Embryonic facial prominence (tissue), 1 donor: ENCODE measurements around the gene PFDN6.
A peak's percentile ranks its signal among the peaks of the same experiment; 100 is the strongest.
"Not testable (repeated sequence)": the region's sequence is repeated elsewhere in the genome, so short reads cannot be mapped to it uniquely, and the experiment has no call there.

ENCODE experiments used
- DNase-seq: peaks from one replicate; pipeline ENCODE4 v3.0.0-alpha.2; 2016; ENCODE audit errors: extremely low spot score

PFDN6 gene

DNA sequence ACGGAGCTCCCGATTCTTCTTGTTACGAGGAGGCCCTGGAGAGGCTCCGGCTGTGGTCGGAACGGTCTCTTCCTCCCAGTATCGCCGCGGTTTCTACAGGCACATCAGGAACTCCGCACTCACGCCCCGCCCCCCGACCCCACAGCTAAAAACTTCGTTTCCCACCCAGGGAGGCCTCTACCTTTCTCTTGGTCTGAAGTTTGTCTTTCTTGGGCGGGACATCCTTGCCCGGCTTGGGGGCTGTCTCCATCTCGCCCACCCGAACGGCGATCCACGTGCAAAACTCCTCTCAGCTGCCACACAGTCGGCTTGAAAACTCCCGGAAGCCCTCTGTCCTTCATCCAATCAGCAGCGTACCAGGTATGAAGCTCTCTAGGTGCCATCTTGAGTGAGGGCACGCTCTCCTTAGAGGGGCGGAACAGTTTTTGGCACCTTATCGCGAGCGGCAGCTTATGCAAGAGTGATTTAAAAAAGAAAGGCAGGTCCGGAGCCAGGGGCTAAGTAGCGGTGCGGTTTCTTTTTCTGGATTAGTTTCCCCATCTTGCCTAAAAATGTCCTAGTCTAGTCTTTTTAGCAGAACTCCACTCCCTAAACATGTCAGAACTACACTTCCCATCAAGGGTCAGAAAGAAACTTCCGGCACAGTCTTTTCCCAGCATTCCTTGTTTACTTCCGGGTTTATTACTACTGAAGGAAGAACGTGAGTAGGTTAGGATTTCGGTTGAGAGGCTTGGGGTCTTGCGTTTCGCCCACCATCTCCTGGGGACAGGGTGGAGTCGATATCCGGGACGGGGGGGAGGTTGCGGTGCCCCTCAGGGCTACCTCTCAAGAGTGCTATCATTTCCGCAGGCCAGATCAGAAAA lies at the start of gene PFDN6, which contains the start of gene WDR46:
Gene PFDN6, plus strand, starts transcription at position 681 of the 863 bp plus-strand sequence. CDS start 256 bp downstream, outside the sequence.
Gene WDR46, minus strand, starts transcription at position 319 of the 863 bp plus-strand sequence. Its CDS starts 69 bp downstream, at position 250.
- peak; percentile 92 for DNase-seq

DNA sequence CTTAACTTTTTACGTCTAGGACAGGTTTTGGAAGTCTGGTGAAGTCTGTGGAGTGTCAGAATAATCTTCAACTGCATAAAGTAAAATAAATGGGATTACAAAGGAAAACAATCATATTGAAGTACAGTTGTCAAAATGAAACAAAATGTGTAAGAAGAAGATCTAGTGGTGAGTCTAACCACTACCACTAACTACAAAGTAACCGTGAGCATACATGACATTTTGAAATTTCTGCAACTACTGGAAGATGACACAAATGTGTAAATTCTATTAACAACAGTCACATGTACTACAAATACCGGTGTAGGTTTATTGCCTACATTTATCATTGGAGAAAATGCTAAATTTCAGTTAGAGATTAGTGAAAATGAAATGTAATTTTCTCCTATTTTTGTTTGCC lies 47.4 kb upstream of the PFDN6 start:
- no peak for DNase-seq

DNA sequence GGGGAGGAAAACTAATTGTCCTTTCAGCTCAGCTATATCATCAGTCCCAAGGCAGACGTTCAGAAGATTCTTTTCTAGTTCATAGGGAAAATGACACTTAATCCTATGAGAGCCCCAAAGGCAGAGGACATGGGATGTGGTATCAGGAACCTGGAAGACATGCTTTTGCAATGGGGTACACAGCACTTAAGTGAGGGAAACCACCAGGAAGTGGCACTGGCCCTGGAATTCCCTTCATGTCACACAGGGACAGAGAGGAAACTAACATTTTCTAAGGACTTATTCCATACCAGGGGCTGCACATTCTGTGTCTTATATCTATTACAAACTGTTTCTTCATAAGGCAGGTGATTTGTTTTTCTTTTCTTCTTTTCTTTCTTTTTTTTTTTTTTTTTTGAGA lies 45.9 kb upstream of the PFDN6 start:
- no peak for DNase-seq

DNA sequence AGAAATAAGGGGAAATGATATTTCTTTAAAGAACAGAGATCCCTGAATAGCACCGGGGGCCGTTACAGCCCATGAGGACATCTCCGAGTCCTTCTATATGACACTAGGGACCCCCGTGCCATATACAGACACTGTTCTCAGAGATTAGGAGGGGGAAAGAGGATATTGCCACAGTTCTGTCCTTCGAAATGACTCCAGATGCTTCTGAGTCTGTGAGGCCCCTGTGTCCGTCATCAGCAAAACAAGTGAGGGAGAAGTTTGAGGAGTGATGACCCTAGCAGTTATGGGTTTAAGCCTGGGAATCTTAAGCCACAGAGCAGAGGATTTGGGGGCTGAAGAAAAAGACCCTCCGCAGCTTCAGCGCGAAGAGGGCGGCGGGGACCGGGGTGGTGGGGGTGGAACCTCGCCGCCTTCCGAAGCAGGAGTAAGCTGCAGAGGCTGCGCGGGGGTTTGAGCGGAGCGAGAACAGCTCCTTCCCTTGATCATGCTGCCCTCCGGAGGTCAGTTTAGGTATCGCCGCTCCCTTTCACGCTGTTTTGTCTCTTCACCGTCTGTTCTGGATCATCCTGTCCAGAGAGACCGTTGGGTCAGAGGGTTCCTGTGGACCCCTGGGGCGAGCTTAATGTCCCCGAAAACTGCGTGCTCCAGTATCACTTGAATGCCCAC lies 41.3 kb upstream of the PFDN6 start:
- peak; percentile 74 for DNase-seq

DNA sequence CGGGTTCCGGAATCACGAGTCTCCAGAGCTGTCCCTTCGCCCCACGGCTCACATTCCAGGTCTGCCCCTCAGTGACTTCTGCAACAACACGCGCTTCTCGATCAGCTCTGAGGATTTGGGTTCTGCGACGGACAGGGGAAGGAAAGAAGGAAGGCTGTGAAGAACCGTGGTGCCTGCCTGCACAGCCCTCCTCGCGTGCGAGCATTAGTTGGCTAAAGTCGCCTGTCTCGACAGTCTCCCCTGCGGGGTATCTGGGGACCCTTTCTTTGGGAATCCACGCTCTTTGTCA lies 40.8 kb upstream of the PFDN6 start:
- DNase-seq: no peak

DNA sequence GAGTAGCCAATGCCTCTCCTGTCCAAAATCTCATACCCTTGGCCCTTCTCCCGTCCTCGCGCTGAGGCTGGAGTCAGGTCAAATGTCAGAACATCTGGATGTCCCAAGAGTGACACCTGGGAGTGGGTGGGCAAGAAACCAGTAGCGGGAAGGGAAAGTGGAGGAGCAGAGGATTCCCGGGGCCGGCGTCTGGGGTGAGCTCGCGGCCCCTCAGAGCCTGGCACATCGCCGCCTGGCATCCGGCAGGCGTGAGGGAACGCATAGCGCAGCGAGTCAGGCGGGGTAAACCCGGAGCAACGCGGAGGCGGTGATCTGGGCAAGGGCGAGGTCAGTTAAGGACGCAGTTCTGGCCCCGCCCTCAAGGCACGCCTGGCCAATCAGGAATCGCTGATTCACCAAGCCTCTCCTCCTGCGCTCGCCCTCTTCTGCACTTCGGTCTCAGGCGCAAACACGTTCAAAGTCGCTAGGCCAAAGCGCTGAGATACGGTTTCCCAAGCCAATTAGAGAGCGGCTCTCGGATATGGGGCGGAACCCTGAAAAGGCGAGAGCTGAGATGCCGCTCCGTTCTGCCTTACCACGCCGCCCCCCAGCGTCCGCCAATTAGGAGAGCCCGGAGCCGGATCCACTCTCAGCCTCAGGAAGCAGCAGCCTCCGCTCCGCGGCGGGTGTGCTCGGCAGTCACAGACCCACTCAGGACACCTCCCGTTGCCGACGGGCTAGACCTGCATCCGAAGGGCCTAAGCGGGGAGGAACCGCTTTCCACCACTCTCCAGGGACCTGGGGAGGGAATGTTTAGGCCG lies 40.3 kb upstream of the PFDN6 start:
- peak; percentile 100 for DNase-seq

DNA sequence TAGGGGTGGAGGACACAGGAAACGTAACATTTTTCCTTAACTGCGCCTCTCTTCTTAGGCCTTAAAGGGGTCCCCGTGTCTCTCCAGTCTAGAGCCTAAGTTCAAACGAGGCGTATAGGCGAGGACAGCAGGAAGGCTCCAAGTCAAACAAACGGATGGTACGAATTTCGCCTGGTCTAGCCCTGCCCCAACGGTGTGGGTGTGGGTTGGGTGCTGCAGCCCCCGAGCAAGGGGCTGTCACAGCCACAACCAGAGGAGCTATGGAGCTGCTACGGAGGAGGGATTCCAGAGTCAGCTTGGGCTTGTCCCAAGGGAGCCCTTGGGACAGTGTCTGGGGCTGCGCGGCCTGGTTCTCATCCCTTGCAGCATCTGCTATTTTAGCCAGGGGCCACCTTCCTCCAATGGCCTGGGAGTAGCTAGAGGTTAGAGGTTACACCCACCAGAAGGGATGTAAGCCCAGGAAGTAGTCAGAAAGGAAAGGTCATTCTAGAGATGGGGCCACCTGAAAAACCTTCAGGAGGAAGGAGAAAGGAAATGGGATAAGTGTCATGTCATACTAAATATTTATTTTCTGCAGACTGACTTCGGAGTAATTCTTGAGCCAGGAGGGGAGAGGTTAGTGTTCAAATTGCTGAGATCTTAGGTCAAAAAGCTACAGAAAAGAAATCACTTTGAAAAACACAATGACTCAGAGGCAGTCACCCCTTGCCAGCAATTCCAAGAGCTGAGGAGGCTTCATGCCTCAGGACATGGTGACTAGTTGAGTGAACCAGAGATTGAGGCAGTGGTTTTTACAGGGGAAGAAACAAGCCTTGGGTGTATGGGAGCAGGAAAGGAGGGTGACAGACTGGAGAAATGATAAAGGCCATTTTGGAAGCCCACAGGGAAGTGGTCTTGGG lies 39.4 kb upstream of the PFDN6 start:
- no peak for DNase-seq

DNA sequence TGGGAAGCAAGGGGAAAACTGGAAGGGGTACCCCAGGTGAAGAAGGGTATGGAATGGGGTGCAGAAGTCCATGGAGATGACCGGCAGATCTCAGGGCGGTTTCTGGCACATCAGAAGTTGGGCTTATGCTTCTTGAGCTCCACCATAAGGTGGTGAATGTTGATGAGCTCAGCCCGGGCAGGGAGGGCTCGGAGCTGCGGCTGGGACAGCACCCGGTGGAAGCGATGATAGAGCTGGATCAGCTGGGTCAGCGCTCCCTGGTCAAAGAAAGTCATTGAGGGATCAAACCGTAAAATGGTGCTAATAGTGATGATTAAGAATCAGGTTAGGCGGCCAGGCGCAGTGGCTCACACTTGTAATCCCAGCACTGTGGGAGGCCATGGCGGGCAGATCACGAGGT lies 38.7 kb upstream of the PFDN6 start:
- no peak for DNase-seq

DNA sequence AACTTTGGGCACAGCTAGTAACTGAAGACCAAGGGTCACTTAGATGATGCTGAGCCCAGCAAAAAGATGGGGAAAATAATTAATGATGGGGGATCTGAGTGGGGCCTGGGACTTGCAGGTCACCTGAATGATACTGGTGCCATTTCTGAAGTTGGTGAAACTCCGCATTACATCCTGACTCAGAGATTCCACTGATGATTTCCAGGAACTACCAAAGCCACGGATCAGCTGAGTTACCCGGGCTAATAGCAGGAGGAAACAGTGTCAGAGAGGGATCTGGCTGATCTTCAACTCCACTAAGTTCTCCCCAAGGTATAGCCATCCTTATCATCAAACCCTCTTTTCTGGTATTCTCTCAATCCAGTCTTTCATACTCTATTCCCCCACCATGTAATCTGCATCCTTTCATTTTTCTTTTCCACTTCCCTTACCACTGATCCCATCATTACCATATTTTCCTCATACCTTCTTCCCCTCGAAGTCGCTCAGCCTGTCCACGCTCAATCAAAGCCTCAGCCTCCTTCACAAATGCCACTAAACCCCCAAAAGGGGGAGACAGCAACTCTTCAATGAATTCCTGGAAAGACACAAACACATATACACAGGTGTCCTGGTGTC lies 37.9 kb upstream of the PFDN6 start:
- no peak for DNase-seq

DNA sequence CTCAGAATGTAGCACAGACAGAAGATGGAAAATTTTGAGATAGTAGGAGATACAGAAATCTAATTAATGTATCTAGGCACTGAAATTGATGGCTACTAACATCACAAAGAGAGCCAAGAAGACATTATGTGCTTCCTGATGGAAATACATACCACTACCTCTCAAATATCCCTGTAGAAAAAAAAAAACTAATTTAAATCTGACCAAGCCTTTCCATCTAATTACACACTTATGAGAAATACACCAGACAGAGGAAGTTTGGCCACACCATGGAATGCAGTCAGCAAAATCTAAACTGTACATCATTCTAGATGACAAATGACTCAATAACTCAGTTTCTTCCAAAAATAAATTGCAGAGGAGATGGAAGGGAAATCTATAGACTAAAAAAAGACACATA lies 36.6 kb upstream of the PFDN6 start:
- no peak for DNase-seq

DNA sequence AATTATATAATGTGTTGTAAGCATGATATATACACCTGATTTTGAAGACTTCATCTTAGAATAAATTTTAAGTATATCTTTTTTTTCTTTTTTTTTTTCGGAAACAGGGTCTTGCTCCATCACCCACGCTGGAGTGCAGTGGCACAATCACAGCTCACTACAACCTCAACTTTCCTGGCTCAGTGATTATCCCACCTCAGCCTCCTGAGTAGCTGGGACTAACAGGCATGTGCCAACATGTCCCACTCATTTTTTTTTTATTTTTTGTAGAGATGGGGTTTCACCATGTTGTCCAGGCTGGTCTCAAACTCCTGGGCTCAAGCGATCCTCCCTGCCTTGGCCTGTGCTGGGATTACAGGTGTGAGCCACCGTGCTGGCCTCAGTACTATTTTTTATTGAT lies 34.8 kb upstream of the PFDN6 start:
- no peak for DNase-seq

DNA sequence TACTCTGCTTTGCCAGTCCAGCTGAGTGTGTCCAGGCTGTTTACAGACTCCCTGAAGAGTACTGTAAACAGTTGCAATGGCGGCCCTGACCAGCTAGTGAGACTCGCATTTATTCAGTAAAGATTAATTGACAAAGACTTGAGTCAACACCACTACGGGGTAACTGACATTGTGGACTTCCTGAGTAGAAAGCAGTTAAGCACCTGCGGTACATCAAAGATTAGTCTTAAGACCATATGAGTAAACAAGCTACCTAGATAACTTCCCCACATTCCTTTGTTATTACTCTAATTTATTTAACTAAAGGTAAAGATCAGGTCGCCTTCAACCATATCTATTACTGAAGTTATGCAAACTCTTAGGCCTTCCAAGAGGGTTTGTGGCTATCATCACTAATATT lies 30.4 kb upstream of the PFDN6 start:
- no peak for DNase-seq

DNA sequence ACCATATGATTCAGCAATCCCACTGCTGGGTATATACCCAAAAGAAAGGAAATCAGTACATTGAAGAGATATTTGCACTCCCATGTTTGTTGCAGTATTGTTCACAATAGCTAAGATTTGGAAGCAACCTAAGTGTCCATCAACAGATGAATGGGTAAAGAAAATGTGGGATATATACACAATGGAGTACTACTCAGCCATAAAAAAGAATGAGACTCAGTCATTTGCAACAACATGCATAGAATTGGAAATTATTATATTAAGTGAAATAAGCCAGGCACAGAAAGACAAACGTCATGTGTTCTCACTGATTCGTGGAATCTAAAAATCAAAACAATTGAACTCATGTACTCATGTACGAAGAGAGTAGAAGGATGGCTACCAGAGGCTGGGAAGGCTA lies 26.9 kb upstream of the PFDN6 start:
- not testable (repeated sequence) for DNase-seq

DNA sequence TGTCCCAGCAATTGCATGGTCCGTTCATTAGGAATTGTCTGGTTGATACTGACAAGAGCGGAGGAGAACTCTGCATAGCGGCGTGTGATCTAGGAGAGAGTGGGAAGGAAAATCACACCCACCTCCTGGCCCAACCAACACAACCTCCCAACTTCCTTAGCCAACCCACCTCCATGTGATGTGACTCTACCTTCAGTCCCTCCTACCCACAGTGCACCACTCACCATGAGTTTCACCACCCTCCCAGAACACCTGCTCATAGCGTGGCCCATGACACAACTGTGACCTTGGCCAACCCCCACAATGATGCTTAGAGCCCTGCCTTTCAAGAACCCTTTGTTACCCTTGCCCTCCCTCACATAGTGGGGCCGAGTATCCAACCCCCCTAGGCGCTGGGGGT lies 25.4 kb upstream of the PFDN6 start:
- DNase-seq: no peak

DNA sequence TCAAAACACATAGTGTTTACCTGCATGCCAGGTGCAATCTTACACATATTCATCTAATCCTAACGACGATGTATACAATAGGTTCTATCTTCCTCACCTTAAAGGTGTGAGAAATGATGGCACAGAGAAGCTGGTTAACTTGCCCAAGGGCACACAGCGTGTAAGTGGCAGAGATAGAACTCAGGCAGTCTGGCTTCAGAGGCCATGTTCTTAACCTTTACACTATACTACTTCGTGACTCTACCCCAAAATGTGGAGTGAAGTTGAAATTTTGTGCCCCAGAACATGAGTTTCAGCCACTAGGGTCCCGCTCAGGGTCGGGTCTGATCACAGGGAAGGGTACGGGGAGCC lies 18.3 kb upstream of the PFDN6 start:
- no peak for DNase-seq

DNA sequence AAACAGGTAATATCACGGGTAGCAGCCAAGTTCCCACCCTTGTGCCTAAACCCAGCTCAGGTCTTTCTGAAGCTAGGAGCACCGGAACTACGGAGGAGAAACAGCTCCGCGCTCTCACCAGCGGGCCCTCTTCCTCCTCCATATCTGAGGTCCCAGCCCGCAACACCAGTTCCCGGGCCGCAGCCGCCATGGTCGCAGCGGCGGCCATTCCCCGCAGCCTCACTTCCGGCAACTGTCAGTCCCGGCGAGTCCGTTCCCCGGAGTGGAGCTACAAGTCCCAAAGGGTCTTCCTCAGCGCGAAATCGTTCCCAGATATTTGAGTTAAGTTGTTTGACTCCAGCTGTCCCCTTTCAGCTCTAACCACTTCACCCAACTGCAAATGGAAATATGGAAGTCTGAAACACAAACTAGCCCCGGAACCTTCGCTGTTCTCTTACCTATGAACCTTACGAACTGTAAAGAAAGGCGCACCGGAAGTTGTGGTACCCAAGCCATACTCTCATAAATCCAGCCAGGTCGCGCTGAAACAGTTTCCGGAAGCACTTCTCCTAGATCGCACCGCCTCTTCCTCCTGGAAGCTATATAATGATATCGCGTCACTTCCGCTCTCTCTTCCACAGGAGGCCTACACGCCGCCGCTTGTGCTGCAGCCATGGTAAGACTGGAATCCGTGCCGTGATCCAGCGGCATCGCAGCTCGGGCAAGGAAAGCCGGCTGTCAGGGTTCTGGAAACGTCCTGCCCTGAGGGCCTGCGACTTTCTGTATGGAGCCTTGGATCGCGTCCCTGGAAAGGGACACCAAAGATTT lies 17.7 kb upstream of the PFDN6 start, which contains the start of the genes RPS18 and VPS52:
Gene RPS18, plus strand, starts transcription at position 608 of the 807 bp plus-strand sequence. Its CDS starts 45 bp downstream, at position 653.
Gene VPS52, minus strand, starts transcription at position 409 of the 807 bp plus-strand sequence. Its CDS starts 201 bp downstream, at position 208.
- DNase-seq: peak; percentile 100

DNA sequence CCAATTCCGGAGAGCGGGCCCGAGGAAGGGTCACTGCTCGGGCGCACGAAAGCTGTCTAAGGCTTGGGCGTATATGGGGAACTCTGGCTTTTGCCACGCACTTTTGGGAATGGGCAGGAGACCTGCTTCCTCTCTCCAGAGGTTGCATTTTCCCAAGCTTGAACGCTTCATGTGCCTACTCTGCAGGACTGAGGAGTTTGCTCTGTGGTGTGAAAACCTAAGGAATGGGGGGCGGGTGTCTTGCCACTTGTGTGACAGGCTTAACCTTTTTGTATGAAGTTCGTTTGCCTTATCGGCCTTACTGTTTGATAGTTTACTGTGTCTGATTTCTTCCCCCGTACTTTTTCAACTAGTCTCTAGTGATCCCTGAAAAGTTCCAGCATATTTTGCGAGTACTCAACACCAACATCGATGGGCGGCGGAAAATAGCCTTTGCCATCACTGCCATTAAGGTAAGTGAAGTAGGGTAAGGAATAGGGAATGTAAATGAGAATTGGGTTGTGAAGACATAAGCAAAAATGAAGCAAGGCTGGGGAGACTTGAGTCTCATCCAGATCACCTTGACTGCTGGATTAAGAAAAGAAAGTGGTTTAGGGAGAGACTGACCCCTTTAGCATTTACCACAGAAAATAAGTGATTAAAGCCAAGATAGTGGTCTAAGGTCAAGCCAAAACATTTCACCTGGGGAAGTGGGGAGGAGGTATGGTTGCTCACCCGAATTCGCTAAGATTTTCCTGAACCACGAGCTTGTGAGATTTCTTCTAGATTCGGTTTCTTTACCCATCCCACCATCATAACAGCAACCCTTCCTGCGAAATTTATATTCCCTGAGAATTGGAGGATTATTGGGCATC lies 16.9 kb upstream of the PFDN6 start:
- no peak for DNase-seq

DNA sequence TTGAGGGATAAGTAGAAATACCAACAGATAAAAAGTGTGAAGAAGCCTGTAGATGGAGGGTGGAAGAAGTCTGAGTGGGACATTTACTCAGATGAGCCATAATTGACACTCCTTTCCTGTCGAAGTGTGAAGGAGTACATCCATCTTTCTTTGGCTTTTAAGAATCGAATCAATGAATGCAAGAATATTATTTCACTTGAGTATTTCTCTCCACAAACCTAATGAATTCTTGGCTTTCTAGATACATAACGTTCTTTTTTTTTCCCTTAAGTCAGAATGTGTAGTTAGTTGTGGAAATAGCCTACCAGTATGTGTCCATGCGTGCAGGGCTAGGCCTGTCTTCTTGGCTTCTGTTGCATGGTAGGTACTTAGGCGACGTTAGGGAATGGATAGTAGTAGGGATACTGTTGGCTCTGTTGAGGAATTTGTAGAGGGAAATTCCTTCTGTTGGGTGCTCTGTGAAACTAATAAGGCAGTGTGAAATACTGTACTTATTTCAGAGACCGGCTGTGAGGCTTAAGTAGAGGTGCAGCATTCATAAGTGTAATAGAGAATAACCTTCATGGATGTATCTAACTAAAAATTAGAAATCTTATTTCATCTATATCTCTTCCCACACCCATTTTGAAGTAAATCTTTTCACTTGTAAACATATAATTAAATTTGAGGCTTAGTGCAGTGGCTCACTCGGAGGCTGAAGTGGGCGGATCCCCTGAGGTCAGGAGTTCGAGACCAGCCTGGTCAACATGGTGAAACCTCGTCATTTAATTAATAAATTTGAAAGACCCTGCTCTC lies 16.1 kb upstream of the PFDN6 start:
- no peak for DNase-seq
